Measurements from ENCODE around the gene WDR7. TPM values are rescaled to one million over a fixed set of nuclear protein-coding genes. Genes with fewer than 3 reads are reported as not detected.

Gene WDR7
- total and polyA plus RNA-seq, 4 experiments from 2014 or later: 22.3 to 50.8 (median 36.2) TPM

- H3K9me3 ChIP-seq (ENCODE audit: control insufficient read depth in 1 of 2, low read length in 2 of 2): no peaks in the 10 kb centered on the region
- H3K27me3 Mint-ChIP-seq: no peaks in the 10 kb centered on the region
- peaks cover 0 to 2% (median 0%) of the 10 kb centered on the region in 8 donors for H3K9me3 Mint-ChIP-seq
- CTCF ChIA-PET (ENCODE audit: partially characterized antibody): no interaction called here
- no peak overlapping the region for H3K27ac Mint-ChIP-seq
- no peak overlapping the region for H3K27ac ChIP-seq (ENCODE audit: low read depth, low read length)
- no peaks in the 10 kb centered on the region for H3K36me3 ChIP-seq (ENCODE audit: insufficient read depth, low read length)
- H3K4me3 ChIP-seq (ENCODE audit: low read length in 2 of 2): no peak overlapping the region
- peaks cover 22 to 46% of the 10 kb centered on the region in 2 donors for H3K36me3 Mint-ChIP-seq
- no peak for DNase-seq
- peaks cover 0 to 4% (median 1%) of the 10 kb centered on the region in 4 donors for H3K4me1 Mint-ChIP-seq
- no peak overlapping the region for H3K4me3 Mint-ChIP-seq
- H3K27me3 ChIP-seq (ENCODE audit: insufficient read depth, low read length): no peaks in the 10 kb centered on the region
- POLR2A ChIA-PET (ENCODE audit: partially characterized antibody): no interaction called here
- intact Hi-C loops (cut with micrococcal nuclease): no loop called here
- no peaks in the 10 kb centered on the region for H3K4me1 ChIP-seq (ENCODE audit: insufficient read depth, low read length)
Measured at GRCh38 chr18:56889621-56890020, 238.5 kb downstream of the WDR7 start.

GRCh38 chr18:56890632-56891031 lies 239.5 kb downstream of the WDR7 start:
- Mint-ChIP-seq H3K4me3 (no peak overlapping the region), H3K4me1 (peaks cover 0 to 4% (median 1%) of the 10 kb centered on the region in 4 donors), H3K27ac (no peak overlapping the region), H3K36me3 (peaks cover 18 to 41% of the 10 kb centered on the region in 2 donors), H3K9me3 (peaks cover 0 to 2% (median 0%) of the 10 kb centered on the region in 8 donors), H3K27me3 (no peaks in the 10 kb centered on the region)
- no peaks in the 10 kb centered on the region for H3K4me1 ChIP-seq (ENCODE audit: insufficient read depth, low read length)
- no peak overlapping the region for H3K27ac ChIP-seq (ENCODE audit: low read depth, low read length)
- no peak overlapping the region for H3K4me3 ChIP-seq (ENCODE audit: low read length in 2 of 2)
- no peak for DNase-seq
- POLR2A ChIA-PET (ENCODE audit: partially characterized antibody): no interaction called here
- no peaks in the 10 kb centered on the region for H3K27me3 ChIP-seq (ENCODE audit: insufficient read depth, low read length)
- CTCF ChIA-PET (ENCODE audit: partially characterized antibody): no interaction called here
- intact Hi-C loops (cut with micrococcal nuclease): no loop called here
- H3K36me3 ChIP-seq (ENCODE audit: insufficient read depth, low read length): no peaks in the 10 kb centered on the region
- H3K9me3 ChIP-seq (ENCODE audit: control insufficient read depth in 1 of 2, low read length in 2 of 2): no peaks in the 10 kb centered on the region

- intact Hi-C loops (cut with micrococcal nuclease): no loop called here
- peaks cover 0 to 4% (median 1%) of the 10 kb centered on the region in 4 donors for H3K4me1 Mint-ChIP-seq
- H3K27ac Mint-ChIP-seq: no peak overlapping the region
- Histone ChIP-seq H3K9me3 (ENCODE audit: control insufficient read depth in 1 of 2, low read length in 2 of 2) (no peaks in the 10 kb centered on the region), H3K27ac (ENCODE audit: low read depth, low read length) (no peak overlapping the region), H3K4me3 (ENCODE audit: low read length in 2 of 2) (no peak overlapping the region), H3K27me3 (ENCODE audit: insufficient read depth, low read length) (no peaks in the 10 kb centered on the region), H3K36me3 (ENCODE audit: insufficient read depth, low read length) (no peaks in the 10 kb centered on the region), H3K4me1 (ENCODE audit: insufficient read depth, low read length) (no peaks in the 10 kb centered on the region)
- H3K9me3 Mint-ChIP-seq: no peaks in the 10 kb centered on the region
- DNase-seq: no peak
- POLR2A ChIA-PET (ENCODE audit: partially characterized antibody): no interaction called here
- peaks cover 15 to 37% of the 10 kb centered on the region in 2 donors for H3K36me3 Mint-ChIP-seq
- no peak overlapping the region for H3K4me3 Mint-ChIP-seq
- CTCF ChIA-PET (ENCODE audit: partially characterized antibody): no interaction called here
- no peaks in the 10 kb centered on the region for H3K27me3 Mint-ChIP-seq
Measured at GRCh38 chr18:56891116-56891515, 240.0 kb downstream of the WDR7 start.

- H3K4me3 ChIP-seq (ENCODE audit: low read length in 2 of 2): no peak overlapping the region
- H3K9me3 ChIP-seq (ENCODE audit: control insufficient read depth in 1 of 2, low read length in 2 of 2): no peaks in the 10 kb centered on the region
- no peak overlapping the region for H3K27ac ChIP-seq (ENCODE audit: low read depth, low read length)
- intact Hi-C loops (cut with micrococcal nuclease): no loop called here
- Mint-ChIP-seq H3K27ac (no peak overlapping the region), H3K4me1 (peaks cover 0 to 4% (median 1%) of the 10 kb centered on the region in 4 donors), H3K9me3 (no peaks in the 10 kb centered on the region), H3K4me3 (no peak overlapping the region), H3K27me3 (no peaks in the 10 kb centered on the region), H3K36me3 (peaks cover 10 to 33% of the 10 kb centered on the region in 2 donors)
- H3K4me1 ChIP-seq (ENCODE audit: insufficient read depth, low read length): no peaks in the 10 kb centered on the region
- CTCF ChIA-PET (ENCODE audit: partially characterized antibody): no interaction called here
- H3K27me3 ChIP-seq (ENCODE audit: insufficient read depth, low read length): no peaks in the 10 kb centered on the region
- H3K36me3 ChIP-seq (ENCODE audit: insufficient read depth, low read length): no peaks in the 10 kb centered on the region
- DNase-seq: no peak
- POLR2A ChIA-PET (ENCODE audit: partially characterized antibody): no interaction called here
Measured at GRCh38 chr18:56891870-56892269, 240.7 kb downstream of the WDR7 start.

- Mint-ChIP-seq H3K27me3 (no peaks in the 10 kb centered on the region), H3K36me3 (peaks cover 1 to 8% of the 10 kb centered on the region in 2 donors), H3K4me1 (peaks cover 13 to 19% (median 15%) of the 10 kb centered on the region in 4 donors), H3K9me3 (no peaks in the 10 kb centered on the region), H3K27ac (no peak overlapping the region), H3K4me3 (no peak overlapping the region)
- intact Hi-C loops (cut with micrococcal nuclease): no loop called here
- H3K27me3 ChIP-seq (ENCODE audit: insufficient read depth, low read length): no peaks in the 10 kb centered on the region
- no peaks in the 10 kb centered on the region for H3K36me3 ChIP-seq (ENCODE audit: insufficient read depth, low read length)
- no peak for DNase-seq
- peaks cover 6% of the 10 kb centered on the region for H3K4me1 ChIP-seq (ENCODE audit: insufficient read depth, low read length)
- POLR2A ChIA-PET (ENCODE audit: partially characterized antibody): no interaction called here
- H3K4me3 ChIP-seq (ENCODE audit: low read length in 2 of 2): no peak overlapping the region
- no peak overlapping the region for H3K27ac ChIP-seq (ENCODE audit: low read depth, low read length)
- H3K9me3 ChIP-seq (ENCODE audit: control insufficient read depth in 1 of 2, low read length in 2 of 2): no peaks in the 10 kb centered on the region
- CTCF ChIA-PET (ENCODE audit: partially characterized antibody): no interaction called here
Measured at GRCh38 chr18:56897122-56897521, 246.0 kb downstream of the WDR7 start.

GRCh38 chr18:56899660-56900059 lies 248.5 kb downstream of the WDR7 start:
- Histone ChIP-seq H3K27ac (ENCODE audit: low read depth, low read length) (no peak overlapping the region), H3K4me1 (ENCODE audit: insufficient read depth, low read length) (peaks cover 6% of the 10 kb centered on the region), H3K36me3 (ENCODE audit: insufficient read depth, low read length) (no peaks in the 10 kb centered on the region), H3K27me3 (ENCODE audit: insufficient read depth, low read length) (no peaks in the 10 kb centered on the region), H3K4me3 (ENCODE audit: low read length in 2 of 2) (no peak overlapping the region), H3K9me3 (ENCODE audit: control insufficient read depth in 1 of 2, low read length in 2 of 2) (no peaks in the 10 kb centered on the region)
- peaks cover 1 to 2% of the 10 kb centered on the region in 2 donors for H3K36me3 Mint-ChIP-seq
- no peaks in the 10 kb centered on the region for H3K9me3 Mint-ChIP-seq
- intact Hi-C loops (cut with micrococcal nuclease): no loop called here
- no peak overlapping the region for H3K4me3 Mint-ChIP-seq
- ChIA-PET POLR2A (ENCODE audit: partially characterized antibody) (no interaction called here), CTCF (ENCODE audit: partially characterized antibody) (interaction anchor here (2.9 kb wide), 1 partner anchor 30 kb away, joined by 9 read pairs; no protein-coding TSS in a partner anchor)
- no peak overlapping the region for H3K27ac Mint-ChIP-seq
- no peaks in the 10 kb centered on the region for H3K27me3 Mint-ChIP-seq
- DNase-seq: no peak
- peaks cover 13 to 16% (median 14%) of the 10 kb centered on the region in 4 donors for H3K4me1 Mint-ChIP-seq

GRCh38 chr18:56900195-56901094 lies 249.3 kb downstream of the WDR7 start:
- Mint-ChIP-seq H3K36me3 (peaks cover 3 to 4% of the 10 kb centered on the region in 2 donors), H3K27me3 (no peaks in the 10 kb centered on the region), H3K27ac (peak overlapping the region in 1 of 7 donors; percentile 5), H3K4me3 (no peak overlapping the region), H3K4me1 (peaks cover 13 to 16% (median 14%) of the 10 kb centered on the region in 4 donors), H3K9me3 (no peaks in the 10 kb centered on the region)
- no peaks in the 10 kb centered on the region for H3K9me3 ChIP-seq (ENCODE audit: control insufficient read depth in 1 of 2, low read length in 2 of 2)
- no peaks in the 10 kb centered on the region for H3K36me3 ChIP-seq (ENCODE audit: insufficient read depth, low read length)
- intact Hi-C loops (cut with micrococcal nuclease): no loop called here
- ChIA-PET CTCF (ENCODE audit: partially characterized antibody) (interaction anchor here (2.9 kb wide), 1 partner anchor 31 kb away, joined by 9 read pairs; no protein-coding TSS in a partner anchor), POLR2A (ENCODE audit: partially characterized antibody) (no interaction called here)
- H3K27me3 ChIP-seq (ENCODE audit: insufficient read depth, low read length): no peaks in the 10 kb centered on the region
- peak in 2 of 5 donors; percentile 0 to 2 for DNase-seq
- H3K27ac ChIP-seq (ENCODE audit: low read depth, low read length): no peak overlapping the region
- H3K4me1 ChIP-seq (ENCODE audit: insufficient read depth, low read length): peaks cover 6% of the 10 kb centered on the region
- no peak overlapping the region for H3K4me3 ChIP-seq (ENCODE audit: low read length in 2 of 2)
